Measurements from ENCODE around the gene NOTCH1.

GRCh38 chr9:136467766-136468165, 78.1 kb downstream of the NOTCH1 start:
- TF ChIP-seq CTCF (conservative IDR thresholded peaks at IDR 0.05; ENCODE audit: low read length) (no peak), EZH2phosphoT487 (IDR thresholded peaks at IDR 0.05; ENCODE audit: borderline replicate concordance, low read depth, low read length) (no peak)
